HepG2 (cell line): ENCODE measurements around the gene ADAMTS12. TPM values are rescaled to one million over a fixed set of nuclear protein-coding genes. Genes with fewer than 3 reads are reported as not detected.

Experiments
- ATAC-seq: fragments of 200-7000 bp; cut with Tn5 transposase; 3 replicates; pipeline ENCODE4 v1.9.1; 2020; ENCODE audit warnings: mild to moderate bottlenecking, moderate library complexity
- BruUV-seq: library from RNA; stranded (reverse); fragments of 400-500 nt; replicated peaks from 2 replicates; lab custom pipeline; 2021; lab: Mats Ljungman, UMichigan
- CTCF ChIA-PET: fragments of 300-600 bp; formaldehyde crosslinking; extraction: SDS; loops from one replicate; lab custom pipeline; 2021; ENCODE audit warnings: low total read pairs, inconsistent platforms, low intra/inter-chr PET ratio; lab: Yijun Ruan, JAX
- POLR2A ChIA-PET: fragments of 350-600 bp; sonication (Branson Sonifier 250); formaldehyde crosslinking; loops from one replicate; lab custom pipeline; 2020; ENCODE audit warnings: antibody characterized with exemption, inconsistent platforms; lab: Yijun Ruan, JAX
- DNase-seq: peaks from one replicate; pipeline ENCODE4 v3.0.0-alpha.2; 2015; ENCODE audit warnings: low spot score
- FAIRE-seq: peaks from 3 replicates; lab custom pipeline; 2011; peaks lifted over from hg19 to GRCh38; lab: Jason Lieb, UNC
- H2AFZ ChIP-seq: one replicate; pipeline ENCODE4 v1.6.1; 2011; ENCODE audit warnings: low read length, inconsistent platforms
- H3K27ac ChIP-seq: fragments of 300-600 bp; 3 replicates; pipeline ENCODE4 v1.8.0; 2011; ENCODE audit warnings: mixed run types, mild to moderate bottlenecking, mixed read lengths, low read length, inconsistent platforms; ENCODE audit not compliant: insufficient read depth; ENCODE audit errors: extremely low read length
- H3K27me3 ChIP-seq, 2 experiments: fragments of 200-600 bp in 1 of 2; 2 replicates in 1 of 2; 3 replicates in 1 of 2; pipeline versions ENCODE4 v1.6.0 to v1.8.0; 2011; ENCODE audit warnings: low read length in 2 of 2, mild to moderate bottlenecking in 2 of 2, moderate library complexity in 2 of 2, inconsistent platforms in 1 of 2; ENCODE audit not compliant: insufficient read depth in 2 of 2, control insufficient read depth in 1 of 2
- H3K36me3 ChIP-seq, 2 experiments: fragments of 200-600 bp in 1 of 2; replicated peaks in 1 of 2; 2 replicates in 1 of 2; 3 replicates in 1 of 2; pipeline versions ENCODE4 v1.5.1 to v1.8.0; 2011; ENCODE audit warnings: low read length in 2 of 2, inconsistent platforms in 1 of 2; ENCODE audit not compliant: insufficient read depth in 2 of 2, control insufficient read depth in 1 of 2
- H3K4me1 ChIP-seq: 2 replicates; pipeline ENCODE4 v1.5.1; 2012; ENCODE audit warnings: low read length, inconsistent platforms; ENCODE audit not compliant: insufficient read depth
- H3K4me2 ChIP-seq: 2 replicates; pipeline ENCODE4 v1.6.0; 2011; ENCODE audit warnings: low read depth, low read length, inconsistent platforms
- H3K4me3 ChIP-seq, 3 experiments: fragments of 200-600 bp in 1 of 3; sonication (generic), shearing (Covaris generic) in 1 of 3; replicated peaks in 1 of 3; 2 replicates each; pipeline ENCODE4 v1.5.1; 2011 to 2016; ENCODE audit warnings: low read length in 3 of 3, inconsistent platforms in 2 of 3, low read depth in 2 of 3, mild to moderate bottlenecking in 2 of 3, control low read depth in 1 of 3, mixed read lengths in 1 of 3; ENCODE audit not compliant: insufficient read depth in 1 of 3
- H3K79me2 ChIP-seq: one replicate; pipeline ENCODE4 v1.6.1; 2011; ENCODE audit warnings: low read length, inconsistent platforms; ENCODE audit not compliant: insufficient read depth
- H3K9ac ChIP-seq: 2 replicates; pipeline ENCODE4 v1.6.0; 2011; ENCODE audit warnings: mild to moderate bottlenecking, low read depth, low read length, inconsistent platforms; ENCODE audit not compliant: insufficient read depth
- H3K9me3 ChIP-seq: 2 replicates; pipeline ENCODE4 v1.5.1; 2012; ENCODE audit warnings: mild to moderate bottlenecking, low read length
- H4K20me1 ChIP-seq: 2 replicates; pipeline ENCODE4 v1.6.0; 2011; ENCODE audit warnings: inconsistent platforms, mild to moderate bottlenecking, low read length, moderate library complexity; ENCODE audit not compliant: insufficient read depth
- CAMTA2 ChIP-seq: sonication (generic); formaldehyde crosslinking; IDR thresholded peaks from 2 replicates; pipeline ENCODE4 v1.4.0; 2020; ENCODE audit warnings: mild to moderate bottlenecking, missing genetic modification reagents, borderline replicate concordance
- HES4 ChIP-seq: sonication (generic); formaldehyde crosslinking; IDR thresholded peaks from 2 replicates; pipeline ENCODE4 v1.9.0; 2021; ENCODE audit warnings: mild to moderate bottlenecking, missing genetic modification reagents, borderline replicate concordance
- HMGXB4 ChIP-seq, 2 experiments: sonication (generic) in 1 of 2; formaldehyde crosslinking in 1 of 2; IDR thresholded peaks; 2 replicates each; pipeline versions ENCODE4 v1.4.0 to v1.6.1; 2018 to 2020; ENCODE audit warnings: missing genetic modification reagents in 2 of 2, borderline replicate concordance in 1 of 2, low read depth in 1 of 2, mild to moderate bottlenecking in 1 of 2, missing biosample characterization in 1 of 2
- HNF4A ChIP-seq: sonication (generic); formaldehyde crosslinking; IDR thresholded peaks from 2 replicates; pipeline ENCODE4 v1.4.0; 2020; ENCODE audit warnings: missing genetic modification reagents
- MXD3 ChIP-seq: IDR thresholded peaks from 2 replicates; pipeline ENCODE4 v1.6.1; 2016; ENCODE audit warnings: mild to moderate bottlenecking, missing biosample characterization, missing genetic modification reagents
- TERF1 ChIP-seq: sonication (generic); formaldehyde crosslinking; IDR thresholded peaks from 2 replicates; pipeline ENCODE4 v1.8.0; 2022; ENCODE audit warnings: mild to moderate bottlenecking, missing genetic modification reagents, moderate library complexity
- ZNF691 ChIP-seq: sonication (generic); formaldehyde crosslinking; IDR thresholded peaks from 2 replicates; pipeline ENCODE4 v1.4.0; 2020; ENCODE audit warnings: missing genetic modification reagents, low read depth, mild to moderate bottlenecking, borderline replicate concordance
- ZNF879 ChIP-seq: sonication (generic); formaldehyde crosslinking; IDR thresholded peaks from 2 replicates; pipeline ENCODE4 v1.8.1; 2023; ENCODE audit warnings: missing genetic modification reagents
- WGBS: methylation state at CpG from one replicate; pipeline ENCODE4 v1.1.6; 2017; ENCODE audit warnings: low lambda C conversion rate; 5-methylcytosine and 5-hydroxymethylcytosine counted together
- in situ Hi-C: cut with HindIII; loops from 2 replicates; pipeline ENCODE4 v1.10.0; 2017; ENCODE audit warnings: low pct_unique_long_range_greater_than_20kb; ENCODE audit not compliant: extremely low pct_ligation_motif_present
- intact Hi-C: fragments of 100-400 bp; cut with micrococcal nuclease; formaldehyde crosslinking; loops from one replicate; pipeline ENCODE4 v1.10.0; 2022; ENCODE audit not compliant: unreplicated experiment
- polyA plus RNA-seq, 8 experiments: library from polyadenylated mRNA; depleted of rRNA in 3 of 8; stranded (reverse) in 7 of 8; unstranded in 1 of 8; fragments of >200 nt; fragmentation: Illumina TruSeq in 4 of 8; extraction: Trizol in 4 of 8; gene quantifications; 2 replicates each; pipeline versions ENCODE4 v1.2.1 to v1.2.3, GENCODE V29; 2011 to 2016; ENCODE audit warnings: low read depth in 4 of 8, missing spikeins in 1 of 8, mixed read lengths in 1 of 8; ENCODE audit not compliant: insufficient read depth in 1 of 8
- total RNA-seq, 5 experiments: library from RNA; depleted of rRNA; stranded (reverse); fragments of >200 nt; fragmentation: Illumina TruSeq; extraction: Trizol; gene quantifications; 2 replicates each; pipeline ENCODE4 v1.2.3, GENCODE V29; 2016; ENCODE audit warnings: low read depth in 1 of 5

ADAMTS12 gene
- total and polyA plus RNA-seq, 2 of the 13 experiments (the other 11 are each of a cell fraction or from before 2014, with no cell fraction given) = 0.03 TPM; not detected in 1

- no peak for FAIRE-seq
- POLR2A ChIA-PET = no interaction called here
- H2AFZ ChIP-seq = no peak overlapping the region
- H3K4me1 ChIP-seq = no peaks in the 10 kb centered on the region
- CTCF ChIA-PET = no interaction called here
- BruUV-seq = no TSS peak
- no peak for TF ChIP-seq HNF4A (CRISPR knock-in tag)
- TF ChIP-seq HES4 (CRISPR knock-in tag) = no peak
- no peak for TF ChIP-seq HMGXB4 (CRISPR knock-in tag; IDR thresholded peaks at IDR 0.05; ENCODE audit: borderline replicate concordance in 1 of 2, low read depth in 1 of 2)
- no peak for TF ChIP-seq TERF1 (CRISPR knock-in tag)
- no peaks in the 10 kb centered on the region for H3K9me3 ChIP-seq
- no peak overlapping the region for H3K27ac ChIP-seq
- no peak for DNase-seq
- no peak for ATAC-seq
- no peaks in the 10 kb centered on the region for H3K27me3 ChIP-seq
- 0% methylated on average over 1 of the region's 1 CpG for WGBS
- intact Hi-C loops = no loop called here
- H4K20me1 ChIP-seq = no peaks in the 10 kb centered on the region
- in situ Hi-C loops = no loop called here
- no peak overlapping the region for H3K4me2 ChIP-seq
- no peak overlapping the region for H3K9ac ChIP-seq
- no peak overlapping the region for H3K4me3 ChIP-seq
- H3K36me3 ChIP-seq = no peaks in the 10 kb centered on the region
- H3K79me2 ChIP-seq = no peaks in the 10 kb centered on the region
These were observed 270.3 kb downstream of the ADAMTS12 start for GRCh38 chr5:33621514-33621913.

GRCh38 chr5:33614039-33614438, 277.8 kb downstream of the ADAMTS12 start:
- no peak overlapping the region for H3K9ac ChIP-seq
- 5% methylated on average over 3 of the region's 3 CpGs for WGBS
- ATAC-seq = no peak
- no peak for TF ChIP-seq ZNF691 (CRISPR knock-in tag)
- no peak for TF ChIP-seq ZNF879 (CRISPR knock-in tag)
- TF ChIP-seq CAMTA2 (CRISPR knock-in tag) = no peak
- TF ChIP-seq MXD3 (CRISPR knock-in tag) = no peak
- TF ChIP-seq, all 625 proteins: peak for 0
- POLR2A ChIA-PET = no interaction called here
- no TSS peak for BruUV-seq
- no peaks in the 10 kb centered on the region for H3K4me1 ChIP-seq
- intact Hi-C loops (no loop called here), in situ Hi-C loops (no loop called here)
- CTCF ChIA-PET = no interaction called here
- H3K27me3 ChIP-seq = no peaks in the 10 kb centered on the region
- no peak overlapping the region for H3K4me3 ChIP-seq
- FAIRE-seq (no peak), DNase-seq (no peak)
- no peaks in the 10 kb centered on the region for H3K36me3 ChIP-seq
- no peak overlapping the region for H3K4me2 ChIP-seq
- no peak overlapping the region for H3K27ac ChIP-seq
- H3K9me3 ChIP-seq = no peaks in the 10 kb centered on the region
- no peak overlapping the region for H2AFZ ChIP-seq
- no peaks in the 10 kb centered on the region for H4K20me1 ChIP-seq
- H3K79me2 ChIP-seq = no peaks in the 10 kb centered on the region
